OCI-LY7 (cell line): ENCODE results near the gene SART1. TPM values are rescaled to one million over a fixed set of nuclear protein-coding genes. Genes with fewer than 3 reads are reported as not detected.

Source experiments
- BruUV-seq: library from RNA; stranded (reverse); fragments of 400-500 nt; replicated peaks from 2 replicates; lab custom pipeline; 2021; lab: Mats Ljungman, UMichigan
- CTCF ChIA-PET: fragments of 300-600 bp; sonication (Branson Sonifier 250); formaldehyde crosslinking; loops from one replicate; lab custom pipeline; 2022; ENCODE audit warnings: antibody characterized with exemption; ENCODE audit not compliant: unreplicated experiment; lab: Charles Lee
- POLR2A ChIA-PET: fragments of 300-600 bp; sonication (Branson Sonifier 250); formaldehyde crosslinking; loops from one replicate; lab custom pipeline; 2022; ENCODE audit warnings: antibody characterized with exemption; lab: Charles Lee
- DNase-seq: peaks from one replicate; pipeline ENCODE4 v3.0.0-alpha.2; 2015; ENCODE audit warnings: low spot score
- H2AFZ ChIP-seq: fragments of 200-600 bp; sonication (generic), shearing (Covaris generic); 2 replicates; pipeline ENCODE4 v1.6.1; 2014; ENCODE audit warnings: mild to moderate bottlenecking, antibody characterized with exemption, low read length, moderate library complexity
- H3K27ac ChIP-seq: fragments of 200-600 bp; sonication (generic); 2 replicates; pipeline ENCODE4 v1.5.1; 2014; ENCODE audit warnings: mixed run types, low read depth, mild to moderate bottlenecking, moderate library complexity, low read length, inconsistent platforms; ENCODE audit not compliant: poor library complexity, severe bottlenecking
- H3K36me3 ChIP-seq: fragments of 200-600 bp; sonication (generic); 2 replicates; pipeline ENCODE4 v1.6.1; 2014; ENCODE audit warnings: mild to moderate bottlenecking, antibody characterized with exemption, low read length, moderate library complexity, mixed read lengths; ENCODE audit not compliant: insufficient read depth
- H3K4me1 ChIP-seq: fragments of 200-600 bp; sonication (generic); 2 replicates; pipeline ENCODE4 v1.5.1; 2014; ENCODE audit warnings: mild to moderate bottlenecking, low read length; ENCODE audit not compliant: insufficient read depth, poor library complexity, severe bottlenecking
- H3K4me2 ChIP-seq: fragments of 200-600 bp; sonication (generic); 2 replicates; pipeline ENCODE4 v1.6.1; 2014; ENCODE audit warnings: mild to moderate bottlenecking, low read length
- H3K4me3 ChIP-seq: fragments of 200-600 bp; sonication (generic); 2 replicates; pipeline ENCODE4 v1.5.1; 2014; ENCODE audit warnings: mild to moderate bottlenecking, low read depth, low read length; ENCODE audit not compliant: poor library complexity, severe bottlenecking
- H3K79me2 ChIP-seq: fragments of 200-600 bp; sonication (generic); 2 replicates; pipeline ENCODE4 v1.6.1; 2016; ENCODE audit warnings: low read depth, mild to moderate bottlenecking, low read length, moderate library complexity, mixed read lengths; ENCODE audit not compliant: insufficient read depth
- H3K9me2 ChIP-seq: fragments of 200-600 bp; sonication (generic); 2 replicates; pipeline ENCODE4 v1.6.1; 2016; ENCODE audit warnings: mild to moderate bottlenecking, low read length, mixed read lengths; ENCODE audit not compliant: insufficient read depth
- H3K9me3 ChIP-seq: fragments of 200-600 bp; sonication (generic); 2 replicates; pipeline ENCODE4 v1.6.1; 2014; ENCODE audit warnings: mild to moderate bottlenecking, mixed run types, low read length, mixed read lengths
- H4K20me1 ChIP-seq: fragments of 200-600 bp; sonication (generic); 2 replicates; pipeline ENCODE4 v1.6.1; 2014; ENCODE audit warnings: mild to moderate bottlenecking, antibody characterized with exemption, low read length, moderate library complexity, mixed read lengths; ENCODE audit not compliant: insufficient read depth
- EZH2phosphoT487 ChIP-seq: fragments of 200-600 bp; sonication (generic); IDR thresholded peaks from 2 replicates; pipeline ENCODE4 v1.6.1; 2018; ENCODE audit warnings: low read depth, borderline replicate concordance, mild to moderate bottlenecking, mixed run types, antibody characterized with exemption, low read length, moderate library complexity, mixed read lengths
- intact Hi-C: fragments of 100-400 bp; cut with micrococcal nuclease; formaldehyde crosslinking; loops from one replicate; pipeline ENCODE4 v1.10.0; 2022; ENCODE audit not compliant: unreplicated experiment
- total RNA-seq, 2 experiments: library from RNA; depleted of rRNA in 1 of 2; stranded (reverse); fragments of >200 nt in 1 of 2; shearing (Covaris generic) in 1 of 2; gene quantifications; 2 replicates each; pipeline ENCODE4 v1.2.3, GENCODE V29; 2014 to 2022
- TF ChIP-seq, protein P1 (sequence below): fragments of 200-600 bp; sonication (generic); conservative IDR thresholded peaks from 2 replicates; pipeline ENCODE4 v1.5.1; 2014; ENCODE audit warnings: mild to moderate bottlenecking, antibody characterized with exemption, low read length, moderate library complexity, mixed read lengths

Gene SART1
- total RNA-seq, 2 experiments from 2014 or later, result 50.4 to 55.5 TPM

DNA sequence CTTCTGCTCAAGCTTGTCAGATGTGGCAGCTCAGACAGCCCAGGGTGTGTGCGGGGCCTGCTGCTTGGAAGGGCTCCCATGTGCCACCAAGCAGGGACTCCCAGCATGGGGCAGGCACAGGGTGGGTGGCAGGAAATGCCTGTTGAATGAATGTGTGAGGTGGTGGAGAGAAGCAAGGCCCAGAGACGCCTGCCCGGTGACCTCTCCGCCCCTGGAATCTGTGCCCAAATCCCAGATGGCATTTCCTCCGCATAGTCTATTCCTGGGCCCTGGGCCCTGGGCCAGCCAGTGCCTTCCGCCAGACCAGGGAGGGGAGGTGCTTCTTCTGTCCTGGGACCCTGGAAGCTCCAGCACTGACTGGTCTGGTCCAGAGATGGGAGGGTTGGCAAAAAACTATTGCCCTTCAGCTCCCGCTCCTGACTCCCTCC lies 53.9 kb downstream of the SART1 start:
- Histone ChIP-seq H3K4me2 (no peak overlapping the region), H3K4me1 (no peaks in the 10 kb centered on the region), H3K27ac (no peak overlapping the region), H3K4me3 (no peak overlapping the region), H3K9me2 (no peaks in the 10 kb centered on the region), H2AFZ (no peak overlapping the region), H3K9me3 (no peaks in the 10 kb centered on the region), H3K79me2 (no peaks in the 10 kb centered on the region), H4K20me1 (no peaks in the 10 kb centered on the region), H3K36me3 (no peaks in the 10 kb centered on the region)
- POLR2A ChIA-PET, result no interaction called here
- CTCF ChIA-PET, result no interaction called here
- no TSS peak for BruUV-seq
- DNase-seq, result no peak
- intact Hi-C loops, result no loop called here
- TF ChIP-seq, protein P1, sequence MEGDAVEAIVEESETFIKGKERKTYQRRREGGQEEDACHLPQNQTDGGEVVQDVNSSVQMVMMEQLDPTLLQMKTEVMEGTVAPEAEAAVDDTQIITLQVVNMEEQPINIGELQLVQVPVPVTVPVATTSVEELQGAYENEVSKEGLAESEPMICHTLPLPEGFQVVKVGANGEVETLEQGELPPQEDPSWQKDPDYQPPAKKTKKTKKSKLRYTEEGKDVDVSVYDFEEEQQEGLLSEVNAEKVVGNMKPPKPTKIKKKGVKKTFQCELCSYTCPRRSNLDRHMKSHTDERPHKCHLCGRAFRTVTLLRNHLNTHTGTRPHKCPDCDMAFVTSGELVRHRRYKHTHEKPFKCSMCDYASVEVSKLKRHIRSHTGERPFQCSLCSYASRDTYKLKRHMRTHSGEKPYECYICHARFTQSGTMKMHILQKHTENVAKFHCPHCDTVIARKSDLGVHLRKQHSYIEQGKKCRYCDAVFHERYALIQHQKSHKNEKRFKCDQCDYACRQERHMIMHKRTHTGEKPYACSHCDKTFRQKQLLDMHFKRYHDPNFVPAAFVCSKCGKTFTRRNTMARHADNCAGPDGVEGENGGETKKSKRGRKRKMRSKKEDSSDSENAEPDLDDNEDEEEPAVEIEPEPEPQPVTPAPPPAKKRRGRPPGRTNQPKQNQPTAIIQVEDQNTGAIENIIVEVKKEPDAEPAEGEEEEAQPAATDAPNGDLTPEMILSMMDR, result no peak
- TF ChIP-seq EZH2phosphoT487, result no peak

DNA sequence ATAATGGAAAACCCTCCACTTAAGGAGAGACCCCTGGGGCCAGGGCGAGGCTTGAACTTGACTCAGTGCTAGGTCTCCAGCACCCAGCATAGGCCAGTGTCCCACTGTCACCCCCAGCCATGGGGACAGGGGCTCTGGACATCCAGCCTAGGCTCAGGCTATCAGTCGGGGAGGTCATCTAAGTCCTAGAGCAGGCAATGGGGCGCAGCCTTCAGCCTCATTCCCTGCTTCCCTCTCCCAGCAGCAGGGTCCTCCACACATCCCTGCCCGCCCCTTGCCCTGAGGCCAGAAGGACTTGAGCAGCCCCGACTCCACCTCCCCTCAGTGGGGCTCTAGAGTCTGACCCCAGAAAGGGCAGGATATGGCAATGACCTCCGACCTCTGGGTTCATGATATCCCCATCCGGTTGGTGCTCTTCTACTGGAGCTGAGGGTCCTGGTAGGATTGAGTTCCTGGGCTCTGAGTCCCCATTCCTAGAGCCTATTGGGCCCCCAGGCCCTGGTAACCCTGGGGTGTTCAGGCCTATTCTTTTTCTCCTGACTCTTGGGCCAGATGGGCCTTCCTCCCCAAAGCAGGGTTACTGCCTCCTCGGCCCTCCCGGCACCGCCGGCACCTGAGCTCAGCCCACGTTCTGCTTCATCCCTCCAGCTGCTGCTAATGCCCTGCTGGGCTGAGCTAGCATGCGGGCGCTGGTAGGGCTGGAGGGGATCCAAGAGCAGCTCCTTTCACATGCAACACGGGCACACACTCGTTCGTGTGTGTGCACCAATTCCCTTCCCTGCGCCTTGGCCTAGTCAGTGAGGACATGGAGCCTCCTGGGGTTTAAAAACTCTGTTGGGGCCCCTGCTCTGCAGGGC lies 54.6 kb downstream of the SART1 start:
- H3K4me3 ChIP-seq, result no peak overlapping the region
- intact Hi-C loops, result no loop called here
- H3K9me2 ChIP-seq, result no peaks in the 10 kb centered on the region
- TF ChIP-seq, protein P1, result no peak
- no peak for TF ChIP-seq EZH2phosphoT487
- no peaks in the 10 kb centered on the region for H4K20me1 ChIP-seq
- no peaks in the 10 kb centered on the region for H3K36me3 ChIP-seq
- no peak overlapping the region for H3K27ac ChIP-seq
- no peak for DNase-seq
- no peaks in the 10 kb centered on the region for H3K9me3 ChIP-seq
- no peaks in the 10 kb centered on the region for H3K79me2 ChIP-seq
- no peak overlapping the region for H2AFZ ChIP-seq
- H3K4me2 ChIP-seq, result no peak overlapping the region
- no TSS peak for BruUV-seq
- no peaks in the 10 kb centered on the region for H3K4me1 ChIP-seq
- CTCF ChIA-PET, result no interaction called here
- POLR2A ChIA-PET, result interaction anchor here (0.6 kb wide), 2 partner anchors 42 to 128 kb away, joined by 3 to 5 read pairs; partner anchors contain the start of gene FIBP

DNA sequence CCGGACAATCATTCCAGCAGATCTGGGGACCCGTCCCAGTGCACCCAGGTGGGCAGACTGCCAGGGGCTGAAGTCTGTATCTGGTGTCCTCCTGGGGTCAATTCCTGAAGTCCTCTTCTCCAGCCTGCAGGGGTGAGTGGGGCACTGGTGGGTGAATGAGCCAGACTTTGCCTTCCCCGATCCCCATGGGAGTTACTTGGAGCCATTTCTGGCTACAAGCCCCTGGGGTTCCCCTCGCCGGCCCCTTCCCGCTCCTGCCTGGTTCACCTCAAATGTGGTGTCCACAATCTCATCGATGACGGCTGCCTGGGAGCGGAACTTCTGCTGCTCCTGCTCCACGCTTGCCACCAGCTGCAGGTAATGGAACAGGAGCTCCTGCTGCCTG lies 55.3 kb downstream of the SART1 start:
- Histone ChIP-seq H3K4me3 (no peak overlapping the region), H3K4me1 (no peaks in the 10 kb centered on the region), H3K9me2 (no peaks in the 10 kb centered on the region), H3K9me3 (no peaks in the 10 kb centered on the region), H3K79me2 (no peaks in the 10 kb centered on the region), H3K36me3 (no peaks in the 10 kb centered on the region), H3K27ac (no peak overlapping the region), H4K20me1 (no peaks in the 10 kb centered on the region), H3K4me2 (no peak overlapping the region), H2AFZ (no peak overlapping the region)
- ChIA-PET CTCF (no interaction called here), POLR2A (interaction anchor here (0.6 kb wide), 1 partner anchor 129 kb away, joined by 3 read pairs; the partner anchor contains the start of gene FIBP)
- no peak for TF ChIP-seq EZH2phosphoT487
- TF ChIP-seq, protein P1, result no peak
- no TSS peak for BruUV-seq
- no peak for DNase-seq
- intact Hi-C loops, result no loop called here
